ENCODE data around the gene HDAC9.

HDAC9 gene

GRCh38 chr7:18675579-18675978 is 180.0 kb downstream of the HDAC9 start:
- H3K4me3 ChIP-seq (ENCODE audit: low read depth, low read length) = no peak overlapping the region
- no peak for DNase-seq (ENCODE audit: low read depth, low spot score)
- POLR2A ChIA-PET = no interaction called here
- CTCF ChIA-PET = interaction anchor here (1.5 to 2.3 kb wide), 4 partner anchors 9 to 86 kb away, joined by 4 to 14 read pairs (median 7); no protein-coding TSS in a partner anchor
- no peak for TF ChIP-seq CTCF (IDR thresholded peaks at IDR 0.05; ENCODE audit: insufficient read depth, low read length, missing control alignments)

- TF ChIP-seq CTCF (IDR thresholded peaks at IDR 0.05; ENCODE audit: insufficient read depth, low read length, missing control alignments) = no peak
- ChIA-PET CTCF (interaction anchor here (0.7 kb wide), 1 partner anchor 9 kb away, joined by 3 read pairs; no protein-coding TSS in a partner anchor), POLR2A (no interaction called here)
- DNase-seq (ENCODE audit: low read depth, low spot score) = no peak
- H3K4me3 ChIP-seq (ENCODE audit: low read depth, low read length) = no peak overlapping the region
These were observed 183.7 kb downstream of the HDAC9 start for GRCh38 chr7:18679261-18679660.

DNA sequence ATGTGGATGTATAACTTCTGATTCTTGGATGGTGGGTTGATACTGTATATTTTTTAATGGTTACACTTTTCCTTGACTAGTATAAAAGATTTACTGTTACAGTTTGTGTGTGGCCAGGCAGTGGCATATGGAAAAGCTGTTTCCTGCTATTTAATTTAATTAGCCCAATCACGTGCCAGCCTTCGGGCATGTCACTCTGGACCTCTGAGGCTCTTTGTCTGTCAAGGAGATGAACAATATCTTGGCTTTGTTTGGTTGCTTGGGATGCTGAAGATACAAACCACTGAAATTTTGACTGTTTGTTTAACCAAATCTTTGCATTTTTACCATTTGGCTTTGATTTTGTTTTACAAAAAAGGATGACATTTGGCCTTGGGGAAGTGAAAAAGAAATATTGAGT is 185.0 kb downstream of the HDAC9 start:
- DNase-seq (ENCODE audit: low read depth, low spot score) = no peak
- no peak for TF ChIP-seq CTCF (IDR thresholded peaks at IDR 0.05; ENCODE audit: insufficient read depth, low read length, missing control alignments)
- H3K4me3 ChIP-seq (ENCODE audit: low read depth, low read length) = no peak overlapping the region
- CTCF ChIA-PET = interaction anchor here (1.9 kb wide), 1 partner anchor 14 kb away, joined by 8 read pairs; no protein-coding TSS in a partner anchor
- POLR2A ChIA-PET = no interaction called here

- H3K4me3 ChIP-seq (ENCODE audit: low read depth, low read length) = no peak overlapping the region
- POLR2A ChIA-PET = interaction anchor here (0.6 kb wide), 1 partner anchor 431 kb away, joined by 4 read pairs; no protein-coding TSS in a partner anchor
- no peak for DNase-seq (ENCODE audit: low read depth, low spot score)
- CTCF ChIA-PET = interaction anchor here (1.3 to 1.7 kb wide), 2 partner anchors 9 to 19 kb away, joined by 6 read pairs; no protein-coding TSS in a partner anchor
- TF ChIP-seq CTCF (IDR thresholded peaks at IDR 0.05; ENCODE audit: insufficient read depth, low read length, missing control alignments) = no peak
These were observed 189.4 kb downstream of the HDAC9 start for GRCh38 chr7:18684916-18685315.

DNA sequence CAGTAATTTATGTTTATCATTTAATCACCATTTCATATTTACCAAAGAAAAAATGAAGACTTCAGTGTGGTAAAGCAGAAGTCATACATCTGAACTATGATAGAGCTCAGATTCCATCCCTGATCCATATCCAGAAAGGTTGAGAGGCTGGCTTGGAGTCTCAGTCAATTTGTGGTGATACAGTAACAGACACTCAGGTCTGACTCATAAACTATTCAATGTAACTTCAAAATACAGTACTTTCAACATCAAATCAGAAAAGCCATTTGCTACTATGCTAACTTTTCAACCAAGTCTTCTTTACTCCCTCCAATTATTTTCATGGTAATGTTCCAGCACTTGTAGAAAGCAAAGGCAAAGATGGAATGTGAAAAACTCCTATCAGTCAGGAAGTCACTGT is 190.4 kb downstream of the HDAC9 start:
- TF ChIP-seq CTCF (IDR thresholded peaks at IDR 0.05; ENCODE audit: insufficient read depth, low read length, missing control alignments) = no peak
- no peak for DNase-seq (ENCODE audit: low read depth, low spot score)
- ChIA-PET POLR2A (no interaction called here), CTCF (interaction anchor here (1.3 to 2.6 kb wide), 3 partner anchors 8 to 20 kb away, joined by 6 to 9 read pairs (median 6); no protein-coding TSS in a partner anchor)
- H3K4me3 ChIP-seq (ENCODE audit: low read depth, low read length) = no peak overlapping the region

- H3K4me3 ChIP-seq (ENCODE audit: low read depth, low read length) = no peak overlapping the region
- ChIA-PET CTCF (no interaction called here), POLR2A (no interaction called here)
- TF ChIP-seq CTCF (IDR thresholded peaks at IDR 0.05; ENCODE audit: insufficient read depth, low read length, missing control alignments) = no peak
- no peak for DNase-seq (ENCODE audit: low read depth, low spot score)
These were observed 194.0 kb downstream of the HDAC9 start for GRCh38 chr7:18689551-18689950.

Data from AG04449 (cell line).